GM19324 (cell line): ENCODE results near the gene TNFRSF25.

Source experiments
- ATAC-seq: cut with Tn5 transposase; IDR thresholded peaks from one replicate; pipeline ENCODE4 v1.9.1; 2021; ENCODE audit warnings: mild to moderate bottlenecking, moderate library complexity; ENCODE audit not compliant: unreplicated experiment, low FRiP score

The TNFRSF25 gene

DNA sequence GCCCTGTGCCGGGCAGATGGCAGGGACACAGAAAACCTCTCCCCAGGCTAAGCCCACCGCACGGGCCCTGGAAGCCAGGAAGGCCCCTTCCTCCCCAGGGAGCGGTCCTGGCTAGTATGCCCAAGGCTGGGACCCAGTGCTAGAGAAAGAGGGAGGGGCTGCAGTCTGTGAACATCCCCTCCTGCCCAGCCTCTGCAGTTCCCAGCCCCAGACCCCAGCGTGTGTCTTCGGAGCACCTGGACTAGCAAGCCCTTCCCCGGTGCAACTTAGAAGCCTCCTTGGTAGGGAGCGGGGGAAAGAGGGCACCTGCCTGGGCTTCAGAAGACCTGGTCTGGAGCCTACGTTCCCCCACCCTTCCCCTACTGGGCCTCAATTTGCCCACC, 23.4 kb upstream of the TNFRSF25 start:
- no peak for ATAC-seq

DNA sequence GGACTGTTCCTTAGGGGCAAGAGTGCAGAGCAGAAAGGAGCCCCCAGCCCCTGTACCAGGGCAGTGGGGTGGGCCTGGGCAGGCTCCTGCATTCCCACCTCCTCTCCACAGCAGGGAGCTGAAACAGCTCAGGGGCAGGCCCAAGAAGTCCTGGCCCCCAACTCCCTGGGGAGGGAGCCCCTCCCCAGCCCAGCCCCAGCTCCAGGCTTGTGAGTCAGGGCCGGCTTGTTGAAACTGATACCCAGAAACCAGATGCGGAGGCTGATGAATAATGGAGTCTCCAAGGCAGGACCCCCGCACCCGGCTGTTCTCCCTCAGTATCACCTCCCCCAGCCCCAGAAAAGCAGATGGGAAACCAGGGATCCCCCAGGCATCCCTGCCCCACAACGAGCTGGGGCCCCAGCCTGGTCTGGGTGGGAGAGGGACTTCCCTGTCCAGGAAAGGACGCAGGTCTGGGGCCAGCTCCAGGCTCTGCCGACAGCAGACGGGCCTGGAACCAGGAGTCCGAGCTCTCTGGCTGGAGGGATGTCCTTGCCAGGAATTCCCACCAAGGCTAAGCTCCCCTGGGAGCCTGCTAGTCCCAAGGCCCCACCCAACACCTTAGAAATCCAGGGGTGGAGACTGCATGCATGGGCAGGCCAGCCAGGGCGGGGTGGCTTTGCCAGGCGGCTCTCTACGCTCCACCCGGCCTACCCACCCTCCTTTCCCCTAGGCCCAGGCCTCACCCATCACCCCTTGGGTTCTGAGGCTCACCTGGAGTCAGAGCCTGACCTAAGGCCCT, 22.8 kb upstream of the TNFRSF25 start:
- ATAC-seq, result no peak

DNA sequence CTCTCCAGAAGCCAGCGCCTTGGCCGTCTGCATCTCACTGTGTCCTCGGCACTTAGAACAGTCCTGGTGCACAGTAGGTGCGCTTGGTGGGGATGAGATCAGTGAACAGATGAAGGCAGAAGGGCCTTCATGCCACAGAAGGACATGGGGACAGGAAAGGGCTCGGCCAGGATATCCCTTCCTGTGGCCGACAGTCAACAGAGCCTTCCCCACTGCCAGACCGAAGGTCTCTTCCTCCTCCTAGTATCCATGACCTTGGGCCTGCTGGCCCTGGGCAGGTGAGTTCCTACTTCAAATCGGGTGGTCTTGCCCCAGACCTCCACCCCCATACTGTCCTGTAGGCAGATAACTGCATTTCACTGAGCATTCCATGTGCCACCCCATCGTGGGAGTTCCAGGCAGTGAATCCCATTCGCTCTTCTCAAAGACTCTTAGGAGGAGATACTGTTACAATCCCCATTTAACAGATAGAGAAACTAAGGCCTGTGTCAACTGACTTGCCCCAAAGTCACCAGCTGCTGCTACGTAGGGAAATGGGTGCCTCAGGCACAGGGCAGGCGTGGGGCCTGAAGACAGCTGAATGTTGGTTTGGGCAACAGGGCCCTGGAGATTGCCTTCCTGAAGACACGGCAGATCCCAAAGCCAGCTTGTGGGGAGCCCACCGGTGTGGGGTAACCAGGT, 22.0 kb upstream of the TNFRSF25 start:
- ATAC-seq, result no peak

DNA sequence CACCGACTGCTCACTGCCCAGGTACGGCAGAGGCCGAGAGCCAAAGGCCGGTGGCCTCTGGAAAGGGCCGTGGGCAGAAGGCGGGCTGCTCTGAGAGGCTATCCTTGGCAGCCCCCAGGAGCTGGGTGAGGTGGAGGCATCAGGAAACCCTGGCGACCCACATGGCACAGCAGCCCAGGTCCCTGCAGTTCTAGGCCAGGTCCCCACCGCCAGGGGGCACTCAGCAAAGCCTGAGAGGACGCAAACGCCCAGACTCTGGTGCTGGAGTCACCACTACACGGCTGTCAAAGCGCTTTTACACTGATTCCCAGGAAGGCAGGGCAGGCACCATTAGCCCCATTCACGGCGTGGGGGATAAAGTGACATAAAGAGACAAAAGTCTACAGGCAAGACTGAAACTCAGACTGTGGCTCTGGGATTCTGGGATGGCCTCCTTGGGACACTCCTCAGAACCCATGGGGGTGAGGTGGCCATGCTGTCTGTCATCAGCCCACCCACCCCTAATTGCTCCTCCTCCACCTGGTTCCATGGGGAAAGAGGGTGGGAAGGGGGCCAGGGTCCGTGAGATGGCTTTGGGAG, 20.5 kb upstream of the TNFRSF25 start:
- no peak for ATAC-seq

DNA sequence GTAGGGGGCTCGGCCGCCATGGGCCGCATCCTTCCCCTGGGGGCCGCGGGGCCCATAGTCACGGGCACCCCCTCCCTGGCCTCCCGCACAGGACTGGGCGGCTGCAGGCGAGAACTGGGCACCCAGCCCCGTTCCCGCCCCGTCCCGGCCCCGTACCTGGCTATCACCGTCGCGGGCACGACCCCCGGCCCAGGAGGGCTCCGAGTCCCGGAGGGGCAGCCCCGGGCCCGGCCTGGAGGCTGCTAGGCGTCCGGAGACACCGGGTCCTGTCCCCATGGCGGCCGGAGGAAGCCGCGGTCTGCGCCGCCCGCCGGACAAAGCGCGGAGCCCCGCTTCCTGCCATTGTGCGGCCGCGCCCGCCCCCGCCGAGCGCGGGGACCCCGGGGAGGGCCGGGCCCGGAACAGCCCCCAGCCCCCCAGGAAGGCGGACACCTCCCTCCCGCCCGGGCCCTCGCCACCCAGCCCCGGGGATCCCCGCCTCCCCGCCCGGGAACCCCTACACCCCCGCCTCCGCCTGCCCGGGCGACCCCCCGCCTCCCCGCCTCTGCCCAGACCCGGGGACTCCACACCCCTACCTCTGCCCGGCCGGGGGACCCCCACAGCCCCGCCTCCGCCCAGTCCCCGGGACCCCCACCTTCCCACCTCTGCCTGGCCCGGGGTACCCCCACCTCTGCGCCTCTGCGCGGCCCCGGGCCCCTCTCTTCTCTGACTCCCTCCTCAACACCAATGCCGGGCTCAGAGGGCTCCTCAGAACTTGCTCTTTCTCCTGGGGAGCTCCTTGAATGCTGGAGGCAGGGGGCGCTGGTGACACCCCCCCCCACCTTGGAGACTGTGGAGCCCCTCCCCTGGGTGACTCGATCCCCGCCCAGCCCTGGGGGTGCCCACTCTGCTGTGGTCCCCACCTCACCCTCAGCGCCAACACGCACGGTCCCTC, 19.5 kb upstream of the TNFRSF25 start:
- ATAC-seq, result no peak

DNA sequence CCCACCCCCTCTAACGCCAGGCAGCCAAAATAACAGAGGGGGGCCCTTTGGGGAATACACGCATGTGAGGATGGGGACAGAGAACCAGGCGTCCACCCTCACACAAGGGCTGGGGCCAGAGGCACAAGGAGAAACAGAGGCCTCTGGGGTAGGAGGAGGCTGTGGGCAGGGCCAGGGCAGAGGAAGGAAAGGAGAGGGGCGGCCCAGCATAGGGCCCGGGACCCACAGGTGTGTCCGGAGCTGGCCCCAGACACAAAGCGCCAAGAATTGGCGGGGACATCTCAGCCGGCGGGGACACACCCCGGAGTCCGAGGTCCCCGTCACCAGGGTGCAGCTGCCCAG, 18.8 kb upstream of the TNFRSF25 start:
- no peak for ATAC-seq

DNA sequence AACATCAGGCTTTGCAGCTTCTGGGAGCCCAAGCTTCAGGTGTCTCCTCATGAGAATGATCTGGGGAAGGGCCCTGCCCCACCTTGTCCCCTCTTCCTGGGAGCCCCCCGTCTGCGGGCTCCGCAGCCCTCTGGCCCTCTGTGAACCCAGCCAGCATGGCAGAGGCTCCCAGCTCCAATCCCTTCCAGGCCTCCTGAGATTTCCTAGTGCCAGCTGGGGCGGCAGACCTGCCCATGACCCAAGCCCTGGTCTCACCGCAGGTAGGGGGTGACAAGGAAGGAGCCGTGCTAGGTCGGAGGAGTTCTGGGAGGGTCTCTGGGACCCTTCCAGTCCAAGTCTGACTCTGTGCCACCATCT, 17.8 kb upstream of the TNFRSF25 start:
- ATAC-seq, result no peak

DNA sequence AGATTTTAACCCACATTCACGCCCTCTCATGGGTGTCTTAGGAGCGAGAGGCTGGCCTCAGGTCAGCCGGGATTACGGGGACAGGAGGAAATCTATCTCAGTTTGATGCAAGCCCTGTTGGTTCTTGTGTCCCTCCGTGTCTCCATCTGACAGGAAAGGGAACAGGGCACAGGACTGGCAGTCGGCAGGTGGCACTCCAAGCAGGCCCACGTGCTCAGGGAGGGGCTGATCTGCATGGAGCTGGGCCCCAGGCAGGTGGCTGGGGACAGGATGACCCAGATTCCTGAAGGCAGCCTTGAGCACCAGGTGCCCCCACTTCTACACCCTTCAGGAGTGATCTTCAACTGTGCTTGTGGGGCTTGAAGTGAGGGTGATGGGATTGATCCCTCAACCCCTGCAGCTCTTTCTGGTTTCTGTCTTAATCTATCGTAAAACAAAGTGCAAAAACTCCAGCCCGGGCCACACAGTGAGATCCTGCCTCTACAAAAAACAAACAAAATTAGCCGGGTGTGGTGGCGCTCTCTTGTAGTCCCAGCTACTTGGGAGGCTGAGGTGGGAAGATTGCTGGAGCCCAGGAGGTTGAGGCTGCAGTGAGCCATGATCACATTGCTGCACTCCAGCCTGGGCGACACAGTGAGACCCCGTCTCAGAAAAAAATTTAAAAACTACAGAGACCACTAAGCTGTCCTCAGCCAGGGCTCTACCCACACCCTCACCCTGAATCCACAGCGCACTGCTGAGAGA, 17.2 kb upstream of the TNFRSF25 start:
- ATAC-seq, result no peak

DNA sequence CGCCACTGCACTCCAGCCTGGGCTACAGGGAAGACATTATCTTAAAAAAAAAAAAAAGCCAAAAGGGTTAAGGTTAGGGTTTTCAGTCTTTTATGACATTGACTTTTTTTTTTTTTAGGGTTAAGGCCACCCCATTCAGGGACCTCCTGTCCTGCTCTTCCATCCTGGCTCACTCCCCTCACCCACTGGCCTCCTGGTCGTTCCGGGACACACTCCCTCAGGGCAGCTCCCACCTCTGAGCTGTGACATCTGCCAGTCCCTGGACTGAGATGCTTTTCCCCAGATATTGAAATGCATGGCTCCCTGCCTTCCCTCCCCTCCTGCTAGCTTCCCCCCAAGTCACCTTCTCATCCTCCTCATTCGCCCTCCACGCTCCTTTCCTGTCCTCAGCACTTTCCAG, 15.8 kb upstream of the TNFRSF25 start:
- ATAC-seq, result no peak

DNA sequence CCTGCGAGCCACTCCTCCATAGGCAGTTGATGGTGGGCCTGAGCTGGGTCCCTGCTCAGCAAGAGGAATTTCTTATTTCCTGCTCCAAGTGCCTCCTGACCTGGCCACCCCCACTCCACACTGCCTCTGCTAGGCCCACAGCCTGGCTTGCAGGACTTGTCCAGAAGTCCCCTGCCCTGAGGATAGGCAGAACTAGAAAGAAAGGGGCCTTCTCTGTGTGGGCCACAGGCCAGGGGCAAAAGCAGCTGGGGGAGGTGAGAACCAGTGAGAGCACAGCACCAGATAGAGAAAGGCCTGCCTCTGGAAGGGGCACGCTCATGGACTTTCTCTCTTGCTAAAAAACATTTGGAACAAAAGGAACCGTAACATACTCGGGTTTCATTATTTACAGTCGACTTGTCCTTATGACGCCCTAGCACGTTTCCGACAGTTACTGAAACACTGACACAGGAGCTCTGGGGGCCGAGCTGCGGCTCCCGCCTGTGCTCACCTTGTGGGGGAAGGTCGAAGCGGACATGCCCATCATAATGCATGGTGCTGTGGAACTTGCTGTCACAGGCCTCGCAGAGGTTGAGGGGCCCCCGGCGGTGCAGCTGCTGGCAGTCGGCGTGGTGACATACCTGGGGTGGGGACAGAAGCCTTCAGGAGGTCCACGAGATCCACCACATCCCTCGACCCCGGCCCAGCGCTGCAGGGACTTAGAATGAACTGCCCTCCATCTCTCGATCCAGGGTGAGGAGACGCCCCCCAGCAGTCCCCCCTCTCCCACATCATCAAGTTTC, 11.3 kb upstream of the TNFRSF25 start:
- ATAC-seq, result no peak

DNA sequence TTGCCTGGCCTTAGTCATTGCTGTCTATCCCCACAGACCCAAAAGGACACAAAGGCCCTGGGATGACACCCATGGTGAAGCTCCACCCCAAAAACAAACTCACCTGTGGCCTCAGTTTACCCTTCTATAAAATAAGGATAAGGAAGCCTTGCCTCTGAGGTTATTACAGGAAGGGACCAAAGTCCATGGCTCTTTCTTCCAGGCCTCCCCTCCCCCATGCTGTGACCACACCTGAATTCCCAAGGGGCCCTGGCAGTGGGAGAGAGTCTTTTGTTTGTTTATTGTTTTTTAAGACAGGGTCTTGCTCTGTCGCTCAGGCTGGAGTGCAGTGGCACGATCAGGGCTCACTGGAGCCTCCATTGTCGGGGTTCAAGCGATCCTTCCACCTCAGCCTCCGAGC, 10.5 kb upstream of the TNFRSF25 start:
- no peak for ATAC-seq

DNA sequence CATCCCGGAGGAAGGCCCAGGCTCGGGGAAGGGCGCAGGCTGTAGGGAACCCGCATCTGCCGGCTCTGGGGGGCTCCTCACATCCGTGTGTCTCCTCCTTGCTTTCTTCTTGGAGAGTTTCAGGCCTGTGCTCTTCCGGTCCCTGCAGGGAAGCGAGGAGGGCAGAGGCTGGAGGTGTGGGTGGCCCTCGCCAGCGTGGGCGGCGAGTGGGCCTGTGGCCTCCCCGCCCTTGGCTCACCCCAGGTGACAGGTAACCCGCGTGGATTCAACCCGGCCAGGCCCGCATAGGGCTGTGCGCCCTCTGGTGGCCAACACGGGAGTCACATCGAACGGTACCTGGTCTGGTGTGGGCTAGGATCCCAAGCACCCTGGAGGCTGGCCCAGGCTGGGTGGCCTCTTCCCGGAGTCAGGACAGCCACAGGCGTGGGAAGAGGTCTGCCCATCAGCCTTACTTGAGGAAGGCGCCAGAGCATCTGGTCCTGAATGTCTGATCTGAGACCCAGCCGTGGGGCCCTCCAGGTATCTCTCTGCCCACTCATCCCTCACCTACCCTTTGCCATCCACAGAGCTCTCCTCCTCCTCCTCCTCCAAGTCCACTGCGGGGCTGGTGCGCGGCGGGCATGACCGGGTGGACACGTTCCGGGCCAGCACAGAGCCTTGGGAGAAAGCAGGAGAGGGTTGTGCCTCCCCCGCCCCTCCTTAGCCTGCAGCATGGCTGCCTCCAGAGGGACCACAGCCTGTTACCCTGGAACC, 9.6 kb upstream of the TNFRSF25 start:
- no peak for ATAC-seq

DNA sequence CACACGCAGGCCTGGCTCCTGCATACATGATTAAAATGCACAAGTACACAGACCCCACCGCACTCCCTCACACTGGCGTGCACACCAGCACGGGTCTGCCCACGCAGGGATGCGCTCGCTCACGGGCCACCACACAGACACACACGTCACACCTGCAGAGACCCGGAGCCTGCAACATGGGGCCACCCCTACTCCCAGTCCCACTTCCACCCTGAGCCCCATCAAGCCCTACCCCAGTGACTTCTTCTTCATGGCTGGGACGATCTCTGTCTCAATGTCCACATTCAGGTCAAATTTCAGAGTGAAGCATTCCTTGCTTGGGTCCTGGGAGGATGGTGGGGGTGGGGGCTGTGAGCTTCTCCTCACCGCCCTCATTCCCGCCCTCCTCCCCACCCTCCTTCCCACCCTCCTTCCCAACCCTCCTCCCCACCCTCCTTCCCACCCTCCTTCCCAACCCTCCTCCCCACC, 8.9 kb upstream of the TNFRSF25 start:
- no peak for ATAC-seq

DNA sequence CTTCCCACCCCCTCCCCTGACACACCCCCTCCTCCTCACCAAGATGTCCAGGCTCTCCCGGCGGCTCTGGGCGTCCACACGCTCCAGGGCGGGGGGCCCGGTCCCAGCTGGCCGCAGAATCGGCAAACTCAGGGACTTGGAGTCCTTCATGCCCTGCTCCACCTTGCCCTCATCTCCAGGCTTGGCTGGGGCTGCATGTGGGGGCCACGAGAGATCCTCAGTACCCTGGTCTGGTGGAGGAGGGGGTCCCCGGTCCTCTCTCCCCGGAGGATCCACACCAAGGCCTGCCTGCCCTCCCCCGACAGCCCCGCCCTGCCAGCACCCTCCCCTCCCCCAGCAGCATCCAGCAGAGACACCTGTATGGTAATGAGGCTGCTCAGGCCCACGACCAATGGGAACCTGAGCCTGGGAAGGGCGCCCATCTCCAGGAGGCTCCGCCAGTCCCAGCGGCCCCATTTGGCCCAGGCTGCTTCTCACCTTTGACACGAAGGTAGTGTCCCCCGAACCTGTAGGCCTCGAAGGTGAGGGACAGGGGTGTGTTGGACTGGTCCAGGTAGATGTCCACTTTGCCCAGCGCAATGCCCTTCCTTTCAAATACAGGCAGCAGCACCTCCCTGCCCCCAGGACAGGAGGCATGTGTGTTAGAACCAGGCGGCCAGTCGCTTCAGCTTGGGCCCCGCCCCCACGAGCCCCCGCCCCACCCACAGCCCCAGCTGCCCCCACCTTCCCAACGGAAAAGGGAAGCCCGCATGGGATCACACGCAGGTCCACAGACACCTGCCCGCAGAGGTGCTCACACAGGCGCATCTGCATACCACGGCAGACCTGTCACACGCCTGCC, 8.2 kb upstream of the TNFRSF25 start:
- no peak for ATAC-seq

DNA sequence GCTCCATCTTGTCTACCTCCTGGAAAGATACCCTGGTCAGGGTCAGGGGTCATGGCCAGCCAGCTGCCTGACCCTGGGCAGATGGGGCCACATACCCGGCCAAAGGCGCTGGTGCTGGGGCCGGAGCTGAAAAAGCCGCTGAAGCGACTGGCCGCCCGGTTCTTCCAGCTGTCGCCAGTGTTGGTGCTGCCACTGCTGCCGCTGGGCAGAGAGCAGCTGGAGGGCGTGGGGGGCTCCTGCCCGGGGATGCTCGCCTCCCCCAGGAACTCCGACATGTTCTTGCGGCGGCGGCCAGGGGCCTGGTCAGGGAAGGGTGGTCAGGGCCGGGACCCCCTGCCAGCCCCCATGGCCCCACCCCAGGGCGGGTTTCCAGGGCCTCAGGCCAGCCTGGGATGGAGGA, 7.2 kb upstream of the TNFRSF25 start:
- ATAC-seq, result no peak

DNA sequence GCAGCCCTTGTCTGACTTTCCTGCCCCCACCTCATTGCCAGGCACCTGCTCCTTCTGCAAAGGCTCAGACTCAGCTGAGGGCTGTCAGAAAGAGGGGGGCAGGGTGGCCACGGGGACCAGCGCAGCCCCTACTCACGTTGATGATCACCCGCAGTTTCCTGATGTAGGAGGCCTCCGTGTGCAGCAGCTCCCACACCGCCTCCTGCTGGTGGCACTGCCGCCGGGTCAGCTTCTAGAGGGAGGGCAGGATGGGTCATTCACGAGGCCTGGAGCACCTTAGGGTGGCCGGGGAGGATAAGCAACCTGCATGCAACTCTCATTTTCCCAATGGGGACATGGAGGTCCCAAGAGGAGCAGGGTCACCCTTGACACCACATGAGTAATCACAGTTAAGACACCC, 6.4 kb upstream of the TNFRSF25 start:
- ATAC-seq, result no peak

DNA sequence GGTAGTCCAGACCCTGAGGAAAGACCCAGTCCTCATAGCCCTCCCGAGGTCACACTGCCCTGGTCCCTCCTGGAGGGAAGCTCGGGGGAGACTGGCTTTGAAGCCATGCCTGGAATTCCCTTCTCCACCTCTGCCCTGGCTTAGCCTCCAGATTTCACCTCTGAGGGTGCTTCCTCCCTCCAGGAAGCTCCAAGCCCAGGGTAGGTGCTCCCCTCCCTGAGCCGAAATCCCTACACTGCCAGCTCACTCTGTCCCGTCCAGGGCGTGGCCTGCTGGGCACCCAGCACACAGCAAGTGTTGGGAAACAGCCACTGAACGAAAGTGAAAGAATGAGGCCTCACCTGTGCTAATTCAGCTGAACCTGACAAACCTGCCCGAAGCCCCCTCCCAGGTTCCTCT, 6.0 kb upstream of the TNFRSF25 start:
- no peak for ATAC-seq
